ENCODE measurements around the gene KRTAP9-4. TPM values are rescaled to one million over a fixed set of nuclear protein-coding genes. Genes with fewer than 3 reads are reported as not detected.

Gene KRTAP9-4
- total RNA-seq, 1 experiment from 2014 or later: not detected

- H3K14ac ChIP-seq (ENCODE audit: insufficient read depth, low read length): no peak overlapping the region
- no peak overlapping the region for H3K27ac ChIP-seq (ENCODE audit: insufficient read length, low read depth, low read length)
- no peak overlapping the region for H2AFZ ChIP-seq (ENCODE audit: low read length)
- H3K79me2 ChIP-seq (ENCODE audit: insufficient read depth, low read length): no peaks in the 10 kb centered on the region
- H3K79me1 ChIP-seq (ENCODE audit: insufficient read depth, low read depth, low read length, poor library complexity, severe bottlenecking): no peaks in the 10 kb centered on the region
- no peak overlapping the region for H2AK5ac ChIP-seq (ENCODE audit: insufficient read length, low read length)
- no peak overlapping the region for H4K5ac ChIP-seq (ENCODE audit: insufficient read length, low read depth, low read length)
- no peak overlapping the region for H3T11ph ChIP-seq (ENCODE audit: low read length)
- H2BK5ac ChIP-seq (ENCODE audit: insufficient read length, low read length): no peak overlapping the region
- Mint-ChIP-seq H3K36me3 (ENCODE audit: insufficient read depth in 1 of 3, low read depth in 3 of 3) (no peaks in the 10 kb centered on the region), H3K4me3 (no peak overlapping the region), H3K9me3 (no peaks in the 10 kb centered on the region; a peak in 1 of 5 replicates), H3K27ac (no peak overlapping the region), H3K4me1 (peaks cover 15 to 16% of the 10 kb centered on the region in 2 experiments), H3K27me3 (ENCODE audit: low read depth) (peaks cover 18% of the 10 kb centered on the region)
- no peak overlapping the region for H3K4ac ChIP-seq (ENCODE audit: low read depth, low read length)
- H4K8ac ChIP-seq (replicated peaks; ENCODE audit: insufficient read length, low read depth, low read length): no peak overlapping the region
- no peak overlapping the region for H3K18ac ChIP-seq (ENCODE audit: insufficient read length, low read depth, low read length)
- no peak overlapping the region for H2BK20ac ChIP-seq (ENCODE audit: low read depth, low read length, poor library complexity, severe bottlenecking)
- H2BK120ac ChIP-seq (ENCODE audit: low read depth, low read length, poor library complexity, severe bottlenecking): no peak overlapping the region
- no CpG with 5 or more reads among the region's 1 CpG for WGBS (ENCODE audit: extremely low coverage, insufficient read length, low lambda C conversion rate)
- no peak overlapping the region for H4K91ac ChIP-seq (ENCODE audit: insufficient read length, low read depth, low read length)
- no peak overlapping the region for H3K4me2 ChIP-seq (ENCODE audit: insufficient read depth, insufficient read length, low read length)
- no peak overlapping the region for H3K56ac ChIP-seq (ENCODE audit: insufficient read length, low read depth, low read length)
- H3K4me1 ChIP-seq (ENCODE audit: insufficient read depth, low read length): no peaks in the 10 kb centered on the region
- no peak for DNase-seq
- no peaks in the 10 kb centered on the region for H3K27me3 ChIP-seq (ENCODE audit: insufficient read depth, low read length)
- TF ChIP-seq CTCF (conservative IDR thresholded peaks at IDR 0.05): no peak
- no peaks in the 10 kb centered on the region for H3K23me2 ChIP-seq (ENCODE audit: insufficient read length, low read depth, low read length, poor library complexity, severe bottlenecking)
- no peak overlapping the region for H3K23ac ChIP-seq (ENCODE audit: insufficient read length, low read depth, low read length)
- H3K9ac ChIP-seq (ENCODE audit: extremely low read depth, insufficient read length, low read length): no peak overlapping the region
- H3K9me3 ChIP-seq (ENCODE audit: control insufficient read depth, low read depth, low read length): no peaks in the 10 kb centered on the region
- H2BK15ac ChIP-seq (ENCODE audit: low read depth, low read length): no peak overlapping the region
- no peaks in the 10 kb centered on the region for H4K20me1 ChIP-seq (ENCODE audit: control insufficient read depth, insufficient read depth, insufficient read length)
- H2BK12ac ChIP-seq (ENCODE audit: insufficient read length, low read depth, low read length): no peak overlapping the region
Observed at GRCh38 chr17:41251261-41251660, 1.8 kb downstream of the KRTAP9-4 start.

All from H9 (cell line).